ENCODE data around the gene YPEL2.

- TF ChIP-seq EZH2 (IDR thresholded peaks at IDR 0.05; ENCODE audit: borderline replicate concordance, low read depth, low read length, severe bottlenecking) (no peak), CTCF (IDR thresholded peaks at IDR 0.05; ENCODE audit: borderline replicate concordance, extremely low read depth, low read length, poor library complexity, severe bottlenecking) (no peak)
Measured at GRCh38 chr17:59300941-59301340, 30.5 kb upstream of the YPEL2 start.

All from DND-41 (cell line).